Activated CD8-positive, alpha-beta T cell treated with anti-CD3 and anti-CD28 coated beads for 36 hours (primary cell): Measurements from ENCODE around the gene SPC25. TPM values are rescaled to one million over a fixed set of nuclear protein-coding genes. Genes with fewer than 3 reads are reported as not detected.
"Not testable (repeated sequence)": the region's sequence is repeated elsewhere in the genome, so short reads cannot be mapped to it uniquely, and the experiment has no call there.

Experiments used
- ATAC-seq: fragments of 200-7000 bp; cut with Tn5 transposase; one replicate; pipeline ENCODE4 v1.10.0; 2021; ENCODE audit warnings: mild to moderate bottlenecking, moderate library complexity
- CTCF ChIA-PET: fragments of 350-600 bp; sonication (Branson Sonifier 250); formaldehyde crosslinking; loops from one replicate; lab custom pipeline; 2021; ENCODE audit warnings: antibody characterized with exemption; lab: Charles Lee
- POLR2A ChIA-PET: fragments of 350-600 bp; sonication (Branson Sonifier 250); formaldehyde crosslinking; loops from one replicate; lab custom pipeline; 2021; ENCODE audit warnings: antibody characterized with exemption; lab: Charles Lee
- DNase-seq: peaks from one replicate; pipeline ENCODE4 v3.0.0-alpha.2; 2020
- H3K27ac Mint-ChIP-seq: one replicate; pipeline ENCODE4 v1.8.0; 2021; ENCODE audit warnings: mild to moderate bottlenecking, mixed read lengths
- H3K27me3 Mint-ChIP-seq: one replicate; pipeline ENCODE4 v1.8.0; 2021; ENCODE audit warnings: mixed read lengths
- H3K36me3 Mint-ChIP-seq: one replicate; pipeline ENCODE4 v1.8.0; 2021; ENCODE audit warnings: low read depth, mixed read lengths
- H3K4me1 Mint-ChIP-seq: one replicate; pipeline ENCODE4 v1.8.0; 2021; ENCODE audit warnings: low read depth, mixed read lengths
- H3K4me3 Mint-ChIP-seq: one replicate; pipeline ENCODE4 v1.8.0; 2021; ENCODE audit warnings: mild to moderate bottlenecking, moderate library complexity, mixed read lengths
- H3K9me3 Mint-ChIP-seq: one replicate; pipeline ENCODE4 v1.8.0; 2021; ENCODE audit warnings: mixed read lengths
- intact Hi-C: fragments of 100-400 bp; cut with micrococcal nuclease; formaldehyde crosslinking; loops from one replicate; pipeline ENCODE4 v1.10.0; 2022
- total RNA-seq, 2 experiments: library from RNA; stranded (reverse); gene quantifications; one replicate each; pipeline ENCODE4 v1.2.3, GENCODE V29; 2021
- TF ChIP-seq, protein P1 (sequence below): fragments of 200-600 bp; IDR thresholded peaks from one replicate; pipeline ENCODE4 v1.8.0; 2022; ENCODE audit warnings: antibody characterized with exemption, mild to moderate bottlenecking

Gene SPC25
- total RNA-seq, 2 experiments from 2014 or later = 32.0 to 35.6 TPM

DNA sequence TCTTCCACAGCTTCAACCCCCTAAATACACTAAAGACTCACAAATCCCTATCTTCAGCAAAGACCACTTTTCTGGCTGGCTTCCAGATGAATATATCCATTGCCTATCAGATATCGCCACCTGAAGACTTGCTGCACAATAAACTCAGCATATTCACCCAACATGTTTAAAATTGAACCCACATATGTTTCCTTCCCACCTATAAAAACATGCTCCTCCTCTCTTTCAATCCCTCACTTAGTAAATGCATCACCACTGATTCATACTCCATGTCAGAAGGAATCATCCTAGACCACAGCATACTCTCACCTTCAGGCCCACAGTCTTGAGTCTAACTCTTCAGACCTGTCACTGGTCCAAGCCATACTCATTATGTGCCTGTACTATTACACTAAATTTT lies 5.3 kb downstream of the SPC25 start:
- POLR2A ChIA-PET = no interaction called here

DNA sequence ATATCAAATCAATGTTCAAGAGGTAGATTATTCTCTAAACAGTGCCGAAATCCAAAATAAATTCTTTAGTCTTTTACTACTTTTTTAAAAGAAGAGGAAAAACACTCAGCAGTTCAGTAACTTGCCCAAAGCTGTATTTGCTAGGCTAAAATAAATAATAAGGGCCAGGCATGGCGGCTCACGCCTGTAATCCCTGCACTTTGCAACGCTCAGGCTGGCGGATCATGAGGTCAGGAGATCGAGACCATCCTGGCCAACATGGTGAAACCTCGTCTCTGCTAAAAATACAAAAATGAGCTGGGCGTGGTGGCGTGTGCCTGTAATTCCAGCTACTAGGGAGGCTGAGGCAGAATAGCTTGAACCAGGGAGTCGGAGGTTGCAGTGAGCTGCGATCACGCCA lies 8.1 kb downstream of the SPC25 start:
- CTCF ChIA-PET, H3K4me3 Mint-ChIP-seq, H3K36me3 Mint-ChIP-seq, H3K27me3 Mint-ChIP-seq, H3K27ac Mint-ChIP-seq, ATAC-seq, DNase-seq, POLR2A ChIA-PET, intact Hi-C loops, H3K9me3 Mint-ChIP-seq, H3K4me1 Mint-ChIP-seq: not testable (repeated sequence)

More for the DNA sequence above, 5.3 kb downstream of the SPC25 start:
- TF ChIP-seq, protein P1, sequence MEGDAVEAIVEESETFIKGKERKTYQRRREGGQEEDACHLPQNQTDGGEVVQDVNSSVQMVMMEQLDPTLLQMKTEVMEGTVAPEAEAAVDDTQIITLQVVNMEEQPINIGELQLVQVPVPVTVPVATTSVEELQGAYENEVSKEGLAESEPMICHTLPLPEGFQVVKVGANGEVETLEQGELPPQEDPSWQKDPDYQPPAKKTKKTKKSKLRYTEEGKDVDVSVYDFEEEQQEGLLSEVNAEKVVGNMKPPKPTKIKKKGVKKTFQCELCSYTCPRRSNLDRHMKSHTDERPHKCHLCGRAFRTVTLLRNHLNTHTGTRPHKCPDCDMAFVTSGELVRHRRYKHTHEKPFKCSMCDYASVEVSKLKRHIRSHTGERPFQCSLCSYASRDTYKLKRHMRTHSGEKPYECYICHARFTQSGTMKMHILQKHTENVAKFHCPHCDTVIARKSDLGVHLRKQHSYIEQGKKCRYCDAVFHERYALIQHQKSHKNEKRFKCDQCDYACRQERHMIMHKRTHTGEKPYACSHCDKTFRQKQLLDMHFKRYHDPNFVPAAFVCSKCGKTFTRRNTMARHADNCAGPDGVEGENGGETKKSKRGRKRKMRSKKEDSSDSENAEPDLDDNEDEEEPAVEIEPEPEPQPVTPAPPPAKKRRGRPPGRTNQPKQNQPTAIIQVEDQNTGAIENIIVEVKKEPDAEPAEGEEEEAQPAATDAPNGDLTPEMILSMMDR = no peak
- intact Hi-C loops = no loop called here
- ATAC-seq = peak; percentile 48
- H3K27me3 Mint-ChIP-seq = no peaks in the 10 kb centered on the region
- H3K36me3 Mint-ChIP-seq = peaks cover 15% of the 10 kb centered on the region
- H3K4me1 Mint-ChIP-seq = peaks cover 2% of the 10 kb centered on the region
- H3K4me3 Mint-ChIP-seq = no peak overlapping the region
- H3K27ac Mint-ChIP-seq = no peak overlapping the region
- CTCF ChIA-PET = no interaction called here
- no peak for DNase-seq
- no peaks in the 10 kb centered on the region for H3K9me3 Mint-ChIP-seq

DNA sequence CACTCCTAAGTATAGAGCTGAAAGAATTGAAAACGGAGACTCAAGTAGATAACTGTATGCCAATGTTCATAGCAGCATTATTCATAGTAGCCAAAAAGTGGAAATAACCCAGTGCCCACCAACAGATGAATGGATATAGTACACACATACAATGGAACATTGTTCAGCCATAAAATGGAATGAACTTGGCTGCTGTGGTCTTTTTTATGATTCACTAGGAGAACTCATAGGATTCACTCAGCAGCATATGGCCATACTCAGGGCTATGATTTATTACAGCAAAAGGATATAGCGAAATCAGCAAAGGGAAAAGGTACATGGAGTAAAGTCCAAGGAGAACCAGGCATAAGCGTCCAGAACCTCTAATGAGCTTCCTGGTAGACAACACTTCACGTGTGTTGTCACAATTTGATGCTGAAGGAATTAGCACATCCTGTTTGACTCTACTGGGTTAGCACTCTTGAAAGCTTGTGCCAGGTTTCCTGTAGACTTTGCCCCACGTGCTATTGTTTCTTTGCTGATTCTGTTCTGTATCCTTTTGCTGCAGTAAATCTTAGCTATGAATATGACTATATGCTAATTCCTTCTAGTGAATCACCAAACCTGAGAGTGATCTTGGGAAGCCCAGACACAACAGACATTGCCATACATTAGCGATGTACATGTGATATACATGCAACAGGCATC lies 15.7 kb downstream of the SPC25 start:
- Mint-ChIP-seq H3K4me1 (no peaks in the 10 kb centered on the region), H3K27ac (no peak overlapping the region), H3K4me3 (no peak overlapping the region), H3K9me3 (peaks cover 1% of the 10 kb centered on the region), H3K36me3 (peaks cover 20% of the 10 kb centered on the region), H3K27me3 (no peaks in the 10 kb centered on the region)
- ATAC-seq (no peak), DNase-seq (no peak)
- ChIA-PET CTCF (interaction anchor here (1.2 kb wide), 1 partner anchor 74 kb away, joined by 4 read pairs; no protein-coding TSS in a partner anchor), POLR2A (no interaction called here)
- intact Hi-C loops = no loop called here
- TF ChIP-seq, protein P1 = no peak

DNA sequence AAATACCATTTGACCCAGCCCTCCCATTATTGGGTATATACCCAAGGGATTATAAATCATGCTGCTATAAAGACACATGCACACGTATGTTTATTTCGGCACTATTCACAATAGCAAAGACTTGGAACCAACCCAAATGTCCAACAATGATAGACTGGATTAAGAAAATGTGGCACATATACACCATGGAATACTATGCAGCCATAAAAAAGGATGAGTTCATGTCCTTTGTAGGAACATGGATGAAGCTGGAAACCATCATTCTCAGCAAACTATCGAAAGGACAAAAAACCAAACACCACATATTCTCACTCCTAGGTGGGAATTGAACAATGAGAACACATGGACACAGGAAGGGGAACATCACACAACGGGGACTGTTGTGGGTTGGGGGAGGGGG lies 19.4 kb downstream of the SPC25 start:
- ATAC-seq = not testable (repeated sequence)

DNA sequence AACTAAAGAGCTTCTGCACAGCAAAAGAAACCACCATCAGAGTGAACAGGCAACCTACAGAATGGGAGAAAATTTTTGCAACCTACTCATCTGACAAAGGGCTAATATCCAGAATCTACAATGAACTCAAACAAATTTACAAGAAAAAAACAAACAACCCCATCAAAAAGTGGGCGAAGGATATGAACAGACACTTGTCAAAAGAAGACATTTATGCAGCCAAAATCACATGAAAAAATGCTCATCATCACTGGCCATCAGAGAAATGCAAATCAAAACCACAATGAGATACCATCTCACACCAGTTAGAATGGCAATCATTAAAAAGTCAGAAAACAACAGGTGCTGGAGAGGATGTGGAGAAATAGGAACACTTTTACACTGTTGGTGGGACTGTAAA lies 19.9 kb downstream of the SPC25 start:
- H3K9me3 Mint-ChIP-seq, DNase-seq, H3K4me1 Mint-ChIP-seq, POLR2A ChIA-PET, H3K27me3 Mint-ChIP-seq, intact Hi-C loops, H3K27ac Mint-ChIP-seq, CTCF ChIA-PET, H3K4me3 Mint-ChIP-seq, ATAC-seq: not testable (repeated sequence)
- peaks cover 28% of the 10 kb centered on the region for H3K36me3 Mint-ChIP-seq

More for the DNA sequence above, 19.4 kb downstream of the SPC25 start:
- DNase-seq, CTCF ChIA-PET, intact Hi-C loops, H3K27ac Mint-ChIP-seq, H3K9me3 Mint-ChIP-seq, H3K4me1 Mint-ChIP-seq, H3K27me3 Mint-ChIP-seq, POLR2A ChIA-PET, H3K4me3 Mint-ChIP-seq: not testable (repeated sequence)
- H3K36me3 Mint-ChIP-seq = peaks cover 28% of the 10 kb centered on the region

DNA sequence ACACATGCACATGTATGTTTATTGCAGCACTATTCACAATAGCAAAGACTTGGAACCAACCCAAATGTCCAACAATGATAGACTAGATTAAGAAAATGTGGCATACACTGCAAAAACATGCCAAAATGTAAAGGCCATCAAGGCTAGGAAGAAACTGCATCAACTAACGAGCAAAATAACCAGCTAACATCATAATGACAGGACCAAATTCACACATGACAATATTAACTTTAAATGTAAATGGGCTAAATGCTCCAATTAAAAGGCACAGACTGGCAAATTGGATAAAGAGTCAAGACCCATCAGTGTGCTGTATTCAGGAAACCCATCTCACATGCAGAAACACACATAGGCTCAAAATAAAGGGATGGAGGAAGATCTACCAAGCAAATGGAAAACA lies 23.1 kb downstream of the SPC25 start:
- H3K27me3 Mint-ChIP-seq, POLR2A ChIA-PET, H3K4me1 Mint-ChIP-seq, ATAC-seq, DNase-seq, intact Hi-C loops, CTCF ChIA-PET, H3K9me3 Mint-ChIP-seq, H3K27ac Mint-ChIP-seq, H3K4me3 Mint-ChIP-seq: not testable (repeated sequence)
- H3K36me3 Mint-ChIP-seq = peaks cover 33% of the 10 kb centered on the region

DNA sequence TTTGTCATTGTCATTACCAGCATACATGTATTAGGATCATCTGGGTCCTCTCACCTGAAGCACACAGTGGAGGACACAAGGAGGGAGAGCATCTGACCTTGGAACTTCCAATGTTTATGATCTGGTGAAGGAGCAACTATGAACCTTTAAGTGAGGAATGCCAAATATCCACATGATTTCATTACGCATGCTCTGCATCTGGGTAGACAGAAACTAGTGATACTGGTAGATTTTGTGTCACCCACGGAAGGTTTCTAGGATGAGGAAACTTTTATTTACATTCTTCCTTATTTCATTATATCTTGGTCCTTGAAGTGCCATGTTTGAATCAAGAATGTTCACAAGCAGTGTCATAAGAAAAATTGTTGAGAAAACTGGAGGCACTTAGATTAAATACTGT lies 32.1 kb downstream of the SPC25 start:
- no peak for DNase-seq
- TF ChIP-seq, protein P1 = no peak
- H3K4me1 Mint-ChIP-seq = no peaks in the 10 kb centered on the region
- H3K27ac Mint-ChIP-seq = no peak overlapping the region
- POLR2A ChIA-PET = no interaction called here
- CTCF ChIA-PET = no interaction called here
- ATAC-seq = no peak
- intact Hi-C loops = no loop called here
- H3K9me3 Mint-ChIP-seq = no peaks in the 10 kb centered on the region
- H3K4me3 Mint-ChIP-seq = no peak overlapping the region
- H3K27me3 Mint-ChIP-seq = no peaks in the 10 kb centered on the region
- H3K36me3 Mint-ChIP-seq = peaks cover 12% of the 10 kb centered on the region
